ENCODE data around the gene SYNPR.

The SYNPR gene

GRCh38 chr3:63597019-63597418, 318.9 kb downstream of the SYNPR start:
- no peak overlapping the region for H3K4me3 ChIP-seq (replicated peaks; ENCODE audit: insufficient read depth, low read length)
- no peak for DNase-seq (ENCODE audit: low read depth in 1 of 2, low spot score in 1 of 2)
- no peak overlapping the region for H3K27ac ChIP-seq (replicated peaks)
- H3K27me3 ChIP-seq (ENCODE audit: insufficient read depth, poor library complexity, severe bottlenecking), result no peaks in the 10 kb centered on the region
- TF ChIP-seq SPI1 (IDR thresholded peaks at IDR 0.05; ENCODE audit: borderline replicate concordance, low read depth) (no peak), REST (IDR thresholded peaks at IDR 0.05; ENCODE audit: insufficient replicate concordance, low read depth) (no peak), CTCF (IDR thresholded peaks at IDR 0.05; ENCODE audit: insufficient read depth, low read length) (no peak), GABPA (IDR thresholded peaks at IDR 0.05; ENCODE audit: low read depth) (no peak), POLR2AphosphoS5 (IDR thresholded peaks at IDR 0.05; ENCODE audit: low read depth) (no peak)

DNA sequence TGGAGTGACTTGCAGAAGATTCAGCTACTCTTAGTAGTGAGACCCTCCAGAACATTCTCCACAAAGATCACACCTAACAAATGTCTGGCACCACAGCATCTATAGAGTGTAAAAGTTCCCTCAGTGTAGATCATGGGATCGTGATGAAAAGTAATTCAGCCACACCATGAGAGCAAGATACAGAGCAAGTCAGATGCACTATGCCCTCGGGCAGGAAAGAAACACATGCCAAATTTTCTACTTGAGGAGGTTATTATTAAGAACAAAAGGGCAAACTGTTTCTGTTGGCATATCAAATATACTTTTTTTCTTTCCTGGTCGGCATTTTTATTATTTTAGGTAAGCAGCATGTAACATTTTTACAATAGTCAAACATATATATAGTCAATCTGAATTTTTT, 329.6 kb downstream of the SYNPR start:
- TF ChIP-seq GABPA (IDR thresholded peaks at IDR 0.05; ENCODE audit: low read depth), result no peak
- no peak for TF ChIP-seq REST (IDR thresholded peaks at IDR 0.05; ENCODE audit: insufficient replicate concordance, low read depth)
- TF ChIP-seq SPI1 (IDR thresholded peaks at IDR 0.05; ENCODE audit: borderline replicate concordance, low read depth), result no peak
- TF ChIP-seq CTCF (IDR thresholded peaks at IDR 0.05; ENCODE audit: insufficient read depth, low read length), result no peak
- TF ChIP-seq POLR2AphosphoS5 (IDR thresholded peaks at IDR 0.05; ENCODE audit: low read depth), result no peak
- DNase-seq (ENCODE audit: low read depth in 1 of 2, low spot score in 1 of 2), result no peak

GRCh38 chr3:63609408-63609807, 331.3 kb downstream of the SYNPR start:
- TF ChIP-seq REST (IDR thresholded peaks at IDR 0.05; ENCODE audit: insufficient replicate concordance, low read depth) (no peak), GABPA (IDR thresholded peaks at IDR 0.05; ENCODE audit: low read depth) (no peak), CTCF (IDR thresholded peaks at IDR 0.05; ENCODE audit: insufficient read depth, low read length) (no peak), POLR2AphosphoS5 (IDR thresholded peaks at IDR 0.05; ENCODE audit: low read depth) (no peak), SPI1 (IDR thresholded peaks at IDR 0.05; ENCODE audit: borderline replicate concordance, low read depth) (no peak)
- no peak for DNase-seq (ENCODE audit: low read depth in 1 of 2, low spot score in 1 of 2)
- Histone ChIP-seq H3K27ac (replicated peaks) (no peak overlapping the region), H3K4me3 (replicated peaks; ENCODE audit: insufficient read depth, low read length) (no peak overlapping the region), H3K27me3 (ENCODE audit: insufficient read depth, poor library complexity, severe bottlenecking) (no peaks in the 10 kb centered on the region)

More for the DNA sequence above, 329.6 kb downstream of the SYNPR start:
- Histone ChIP-seq H3K4me3 (replicated peaks; ENCODE audit: insufficient read depth, low read length) (no peak overlapping the region), H3K27me3 (ENCODE audit: insufficient read depth, poor library complexity, severe bottlenecking) (no peaks in the 10 kb centered on the region), H3K27ac (replicated peaks) (no peak overlapping the region)

All from HL-60 (cell line).